Right atrium auricular region (tissue), 2 donors: ENCODE data around the gene AXIN1. TPM values are rescaled to one million over a fixed set of nuclear protein-coding genes. Genes with fewer than 3 reads are reported as not detected.
A peak's percentile ranks its signal among the peaks of the same experiment; 100 is the strongest.
"Not testable (repeated sequence)": the region's sequence is repeated elsewhere in the genome, so short reads cannot be mapped to it uniquely, and the experiment has no call there.

ENCODE experiments used
- DNase-seq: peaks from one replicate; pipeline ENCODE4 v3.0.0-alpha.2; 2019; ENCODE audit warnings: low spot score
- H3K27ac ChIP-seq, 2 donors: fragments of 200-600 bp; sonication (generic); 1 replicate in 1 of 2; 2 replicates in 1 of 2; pipeline ENCODE4 v1.5.1; 2016 to 2019
- H3K27me3 ChIP-seq, 2 donors: fragments of 200-600 bp; sonication (generic); one replicate each; pipeline versions ENCODE4 v1.5.1 to v1.6.0; 2017 to 2019
- H3K36me3 ChIP-seq: fragments of 200-600 bp; sonication (generic); one replicate; pipeline ENCODE4 v1.5.1; 2016
- H3K4me1 ChIP-seq, 2 donors: fragments of 200-600 bp; sonication (generic); one replicate each; pipeline versions ENCODE4 v1.5.1 to v1.6.0; 2017 to 2019
- H3K4me3 ChIP-seq, 2 donors: fragments of 200-600 bp; sonication (generic); 1 replicate in 1 of 2; 2 replicates in 1 of 2; pipeline ENCODE4 v1.5.1; 2017 to 2019; ENCODE audit warnings: mild to moderate bottlenecking in 1 of 2, moderate library complexity in 1 of 2
- H3K9me3 ChIP-seq, 2 donors: fragments of 200-600 bp; sonication (generic); one replicate each; pipeline ENCODE4 v1.5.1; 2019
- CTCF ChIP-seq, 2 donors: fragments of 200-600 bp; sonication (generic); IDR thresholded peaks; one replicate each; pipeline ENCODE4 v1.5.1; 2019; ENCODE audit warnings: antibody characterized with exemption in 2 of 2
- total RNA-seq, 2 donors: library from RNA; depleted of rRNA; stranded (reverse); fragments of >200 nt; gene quantifications; one replicate each; pipeline ENCODE4 v1.1.0, GENCODE V29; 2016

Gene AXIN1
- total RNA-seq, 2 donors from 2014 or later, result 12.9 to 19.4 TPM

DNA sequence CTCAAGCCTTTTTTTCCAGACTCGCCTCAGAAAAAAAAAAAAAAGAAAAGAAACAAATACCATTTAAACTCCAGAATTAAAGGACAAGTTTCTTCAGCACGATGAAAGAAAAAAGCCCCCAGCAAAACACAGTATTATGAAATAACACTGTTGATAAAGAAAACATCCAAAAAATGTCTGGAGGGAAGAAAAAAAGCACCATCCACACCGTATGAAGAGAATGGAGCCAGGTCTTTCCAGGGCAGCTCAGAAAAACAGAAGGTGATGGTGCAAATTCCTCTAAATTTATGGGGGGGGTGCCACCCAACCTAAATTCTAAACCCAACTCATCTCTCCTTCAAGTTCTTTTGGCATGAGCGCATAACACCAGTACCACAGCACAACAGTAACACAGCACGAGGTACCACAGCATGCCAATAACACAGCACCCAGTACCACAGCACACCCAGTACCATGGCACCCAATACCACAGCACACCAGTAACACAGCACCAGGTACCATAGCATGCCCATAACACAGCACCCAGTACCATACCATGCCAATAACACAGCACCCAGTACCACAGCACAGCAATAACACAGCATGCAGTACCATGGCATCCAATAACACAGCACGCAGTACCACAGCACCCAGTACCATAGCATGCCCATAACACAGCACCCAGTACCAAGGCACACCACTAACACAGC, 19.0 kb downstream of the AXIN1 start:
- peaks cover 0 to 13% of the 10 kb centered on the region in 2 donors for H3K4me1 ChIP-seq
- H3K27ac ChIP-seq, result no peak overlapping the region
- H3K9me3 ChIP-seq, result no peaks in the 10 kb centered on the region
- no peaks in the 10 kb centered on the region for H3K36me3 ChIP-seq
- no peaks in the 10 kb centered on the region for H3K27me3 ChIP-seq
- DNase-seq, result no peak
- no peak overlapping the region for H3K4me3 ChIP-seq
- TF ChIP-seq CTCF (IDR thresholded peaks at IDR 0.05), result no peak

GRCh38 chr16:331181-331814, 21.2 kb downstream of the AXIN1 start:
- not testable (repeated sequence) for H3K27ac ChIP-seq, DNase-seq, H3K9me3 ChIP-seq, H3K4me3 ChIP-seq, H3K27me3 ChIP-seq, H3K36me3 ChIP-seq
- peaks cover 0 to 31% of the 10 kb centered on the region in 2 donors for H3K4me1 ChIP-seq

DNA sequence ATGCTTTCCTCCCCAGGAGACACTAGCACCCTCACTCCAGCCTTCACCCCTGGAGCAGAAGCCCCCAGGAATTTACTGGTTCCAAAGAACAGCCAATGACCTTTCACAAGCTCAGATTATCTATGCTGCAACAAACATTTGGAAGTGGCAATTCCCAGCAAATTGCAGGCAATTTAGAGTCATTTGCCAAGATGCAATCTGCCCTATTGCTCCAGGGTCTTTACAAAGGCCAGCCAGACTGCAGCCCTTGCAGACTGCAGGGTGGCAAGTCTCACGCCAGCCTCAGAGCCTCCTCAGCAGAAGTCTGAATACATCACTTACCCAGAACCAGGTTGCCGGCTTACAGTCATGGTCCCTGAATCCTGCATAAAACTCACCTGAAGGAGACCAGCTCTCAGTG, 21.8 kb downstream of the AXIN1 start:
- TF ChIP-seq CTCF (IDR thresholded peaks at IDR 0.05), result no peak
- DNase-seq, result no peak

DNA sequence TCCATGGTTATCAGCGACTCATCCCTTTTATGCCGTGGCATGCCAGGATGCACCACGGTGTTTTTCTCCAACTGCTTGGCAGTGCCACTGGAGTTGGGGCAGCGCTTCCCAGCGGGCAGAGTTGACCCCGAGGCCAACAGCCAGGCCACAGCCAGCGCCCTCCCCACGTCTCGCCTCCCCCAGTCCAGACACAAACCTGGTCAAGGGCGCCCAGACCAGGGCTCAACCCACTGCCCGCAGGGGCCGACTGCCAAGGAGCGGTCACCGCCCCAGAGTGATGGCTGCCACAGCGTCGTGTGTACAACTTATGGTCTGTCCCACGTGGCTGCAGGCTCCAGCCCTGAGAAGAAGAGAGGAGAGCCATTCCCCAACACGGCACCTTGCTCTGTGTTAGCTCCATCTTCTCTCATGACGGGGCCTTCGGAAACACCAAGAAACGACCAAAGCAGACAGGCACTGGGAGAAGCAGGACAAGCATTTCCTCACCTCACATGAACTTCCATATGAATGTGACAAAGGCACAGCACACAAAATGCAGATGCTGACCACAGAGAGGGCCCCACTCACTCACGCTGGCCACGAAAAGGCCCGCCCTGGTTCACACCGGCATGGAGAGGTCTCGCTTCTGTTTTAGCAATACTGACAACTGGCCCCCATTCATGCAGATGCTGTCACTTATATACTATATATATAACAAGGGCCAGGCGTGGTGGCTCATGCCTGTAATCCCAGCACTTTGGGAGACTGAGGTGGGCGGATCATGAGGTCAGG, 27.0 kb downstream of the AXIN1 start:
- Histone ChIP-seq H3K36me3 (no peaks in the 10 kb centered on the region), H3K27ac (no peak overlapping the region), H3K9me3 (no peaks in the 10 kb centered on the region), H3K4me1 (peaks cover 0 to 39% of the 10 kb centered on the region in 2 donors), H3K4me3 (peak overlapping the region in 1 of 2 donors; percentile 12), H3K27me3 (no peaks in the 10 kb centered on the region)
- TF ChIP-seq CTCF (IDR thresholded peaks at IDR 0.05), result no peak
- no peak for DNase-seq

More for the DNA sequence above, 21.8 kb downstream of the AXIN1 start:
- no peak overlapping the region for H3K4me3 ChIP-seq
- H3K9me3 ChIP-seq, result no peaks in the 10 kb centered on the region
- H3K27me3 ChIP-seq, result no peaks in the 10 kb centered on the region
- H3K4me1 ChIP-seq, result peaks cover 0 to 26% of the 10 kb centered on the region in 2 donors
- H3K36me3 ChIP-seq, result no peaks in the 10 kb centered on the region
- no peak overlapping the region for H3K27ac ChIP-seq

- H3K4me3 ChIP-seq, result peak overlapping the region in 1 of 2 donors; percentile 12
- no peak overlapping the region for H3K27ac ChIP-seq
- H3K27me3 ChIP-seq, result no peaks in the 10 kb centered on the region
- no peak for DNase-seq
- no peaks in the 10 kb centered on the region for H3K9me3 ChIP-seq
- no peaks in the 10 kb centered on the region for H3K36me3 ChIP-seq
- no peak for TF ChIP-seq CTCF (IDR thresholded peaks at IDR 0.05)
- H3K4me1 ChIP-seq, result peaks cover 0 to 38% of the 10 kb centered on the region in 2 donors
Measured at GRCh38 chr16:324451-325334, 27.8 kb downstream of the AXIN1 start.
